HG02885 (cell line): ENCODE results near the gene MGAT1.

Experiments used
- ATAC-seq: cut with Tn5 transposase; IDR thresholded peaks from one replicate; pipeline ENCODE4 v1.9.1; 2021; ENCODE audit warnings: mild to moderate bottlenecking; ENCODE audit not compliant: unreplicated experiment, poor library complexity

MGAT1 gene

DNA sequence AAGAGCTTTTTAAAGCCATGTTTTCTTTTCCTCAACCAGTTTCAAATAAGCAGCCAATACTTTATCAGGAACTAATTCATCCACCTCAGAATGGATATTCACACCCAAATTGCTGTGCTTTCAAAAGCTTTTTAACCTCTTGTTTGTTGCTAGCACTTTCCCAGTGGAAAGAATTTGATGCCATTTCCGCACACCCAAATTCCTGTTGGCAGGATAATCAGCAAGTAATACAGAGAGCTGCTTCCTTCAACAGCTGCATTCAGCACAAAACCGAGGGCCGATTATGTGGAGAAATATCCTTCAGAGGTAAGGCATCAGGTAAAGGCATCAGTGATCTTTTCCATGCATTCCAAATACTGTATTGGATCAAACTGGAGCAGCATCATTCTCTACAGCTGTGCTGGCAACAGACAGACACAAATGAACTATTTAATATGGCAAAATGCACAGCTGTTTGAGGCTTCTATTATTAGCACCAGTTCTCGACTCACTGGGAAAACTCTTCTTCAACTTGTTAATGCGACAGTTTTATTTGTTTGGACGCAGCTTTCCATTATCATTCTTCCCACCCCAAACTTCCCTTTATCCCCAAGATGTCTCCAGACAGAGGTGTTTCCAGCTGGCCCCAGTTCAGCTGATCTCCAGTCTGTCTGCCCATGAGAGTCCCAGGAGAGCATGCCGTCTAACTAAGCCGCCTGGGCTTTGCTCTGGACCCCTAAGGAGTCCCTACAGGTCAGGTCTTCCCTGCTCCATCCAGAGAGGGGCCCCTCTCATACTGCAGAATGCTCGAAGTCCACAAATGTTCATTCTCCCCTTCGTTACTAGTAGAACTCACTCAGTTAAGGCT is 22.2 kb upstream of the MGAT1 start:
- ATAC-seq: no peak

DNA sequence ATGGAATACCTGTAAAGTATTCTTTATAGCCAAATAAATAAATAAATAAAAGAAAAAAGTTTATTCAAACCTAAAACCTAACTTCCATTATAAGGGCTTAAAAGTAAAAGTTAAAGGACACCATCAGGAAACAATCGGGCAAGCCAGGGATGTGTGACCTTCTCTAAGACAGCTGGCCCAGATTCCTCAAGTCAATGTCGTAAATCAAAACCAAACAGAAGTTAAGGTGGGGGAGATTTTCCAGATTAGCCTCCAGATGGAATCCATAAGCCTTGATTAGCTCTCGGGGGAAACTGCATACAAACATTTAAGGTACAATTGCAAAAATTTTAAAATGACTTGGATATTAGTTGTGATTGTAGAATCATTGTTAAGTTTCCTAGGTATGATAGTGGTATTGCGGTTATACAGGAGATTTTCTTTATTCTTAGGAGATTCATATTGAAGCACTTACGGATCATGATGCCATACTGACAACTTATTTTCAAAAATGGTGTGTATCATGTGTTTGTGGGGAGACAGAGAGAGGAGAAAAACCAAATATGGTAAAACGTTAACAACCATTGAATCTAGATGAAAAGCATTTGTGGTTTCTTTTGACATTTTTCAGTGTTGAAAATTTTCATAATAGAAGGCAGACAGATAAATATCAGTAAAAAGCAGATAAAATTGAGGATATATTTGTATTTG is 21.5 kb upstream of the MGAT1 start:
- ATAC-seq: no peak

DNA sequence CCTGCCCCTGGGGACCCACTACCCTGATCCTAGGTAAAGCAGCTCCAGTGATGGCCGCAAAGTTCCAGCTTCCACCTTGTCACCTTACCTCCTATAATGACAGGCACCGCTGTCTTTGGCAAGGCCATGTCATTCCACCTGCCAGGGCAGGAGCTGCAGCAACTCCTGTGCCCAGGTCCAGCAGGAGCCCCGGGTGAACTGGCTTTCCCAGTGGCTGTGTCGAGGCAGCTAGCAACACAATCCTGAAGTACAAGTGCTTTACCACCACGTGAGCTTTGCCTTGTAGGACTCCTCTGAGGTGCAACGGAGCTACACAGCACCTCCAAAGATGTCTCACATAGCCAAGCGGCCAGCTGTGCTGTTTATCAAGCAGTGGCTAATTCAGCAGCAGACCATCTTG is 20.7 kb upstream of the MGAT1 start:
- no peak for ATAC-seq

DNA sequence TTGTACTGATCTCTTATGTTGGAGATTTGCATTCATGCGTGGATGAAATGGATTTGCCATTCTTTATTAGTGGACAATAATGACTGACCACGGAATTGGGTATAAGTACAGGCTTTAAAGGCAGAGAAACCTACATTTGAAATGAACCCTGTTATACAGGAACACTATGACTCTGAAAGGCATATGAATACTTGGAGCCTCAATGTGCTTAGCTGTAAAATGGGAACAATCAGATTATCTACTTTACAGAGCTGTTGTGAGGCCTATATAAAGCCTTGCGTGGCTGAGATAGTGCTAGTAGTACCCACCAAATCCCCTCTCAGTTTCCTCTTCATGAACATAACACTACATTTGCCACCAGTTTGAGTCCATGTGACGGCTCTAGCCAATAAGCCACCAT is 18.9 kb upstream of the MGAT1 start:
- ATAC-seq: no peak

DNA sequence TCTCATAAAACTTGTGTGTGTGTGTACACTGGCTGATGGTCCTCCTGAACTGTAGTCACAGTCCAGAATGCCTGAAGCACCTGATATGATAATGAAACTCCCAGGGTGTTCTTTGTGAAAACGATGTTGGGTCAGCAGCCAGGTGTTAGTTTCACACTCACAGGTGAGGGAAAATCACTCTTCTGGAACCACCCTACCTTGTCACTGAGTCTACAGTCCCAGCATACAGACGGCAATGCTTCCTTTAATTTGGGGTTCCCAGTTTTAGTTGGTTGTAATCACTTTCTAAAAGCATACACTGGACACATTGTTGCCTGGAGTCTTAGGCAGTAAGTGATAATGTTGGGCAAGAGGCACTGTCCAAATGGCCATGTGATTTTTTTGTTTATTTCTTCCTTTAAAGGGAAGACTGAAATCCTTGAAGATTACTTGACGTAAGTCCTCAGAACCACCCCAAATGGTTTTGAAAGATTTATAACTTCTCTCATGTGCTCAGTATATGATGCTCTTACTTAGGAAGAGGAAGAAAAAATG is 18.2 kb upstream of the MGAT1 start:
- peak; percentile 77 for ATAC-seq

DNA sequence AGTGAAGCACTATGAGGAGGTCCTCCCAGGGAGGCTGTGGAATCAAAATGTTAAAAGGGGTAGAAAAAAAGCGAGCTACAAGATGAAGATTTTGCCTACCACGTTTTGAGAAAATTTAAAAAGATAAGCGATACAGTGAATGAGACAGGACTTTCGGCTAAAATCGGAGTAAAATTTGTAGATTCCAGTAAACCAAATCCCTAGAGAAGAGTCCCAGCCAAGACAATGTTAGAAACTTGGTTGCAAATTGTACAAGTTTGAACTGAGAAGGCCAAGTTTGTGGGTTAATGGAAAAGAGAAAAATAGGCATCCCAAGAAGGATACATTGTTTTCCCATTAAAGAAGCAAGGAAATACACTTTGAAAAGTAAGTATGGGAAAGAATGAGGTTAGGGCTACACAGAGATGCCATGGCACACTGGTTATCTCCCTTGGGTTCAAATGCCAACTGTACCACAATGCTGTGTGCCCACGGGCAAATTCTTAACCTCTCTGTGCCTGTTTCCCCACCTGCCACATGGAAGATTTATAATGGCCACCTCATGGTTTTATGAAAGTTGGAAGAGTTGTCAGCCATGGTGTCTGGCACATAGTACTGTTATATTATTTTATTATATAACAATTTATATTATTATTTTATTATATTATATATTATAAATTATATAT is 16.2 kb upstream of the MGAT1 start:
- ATAC-seq: no peak

DNA sequence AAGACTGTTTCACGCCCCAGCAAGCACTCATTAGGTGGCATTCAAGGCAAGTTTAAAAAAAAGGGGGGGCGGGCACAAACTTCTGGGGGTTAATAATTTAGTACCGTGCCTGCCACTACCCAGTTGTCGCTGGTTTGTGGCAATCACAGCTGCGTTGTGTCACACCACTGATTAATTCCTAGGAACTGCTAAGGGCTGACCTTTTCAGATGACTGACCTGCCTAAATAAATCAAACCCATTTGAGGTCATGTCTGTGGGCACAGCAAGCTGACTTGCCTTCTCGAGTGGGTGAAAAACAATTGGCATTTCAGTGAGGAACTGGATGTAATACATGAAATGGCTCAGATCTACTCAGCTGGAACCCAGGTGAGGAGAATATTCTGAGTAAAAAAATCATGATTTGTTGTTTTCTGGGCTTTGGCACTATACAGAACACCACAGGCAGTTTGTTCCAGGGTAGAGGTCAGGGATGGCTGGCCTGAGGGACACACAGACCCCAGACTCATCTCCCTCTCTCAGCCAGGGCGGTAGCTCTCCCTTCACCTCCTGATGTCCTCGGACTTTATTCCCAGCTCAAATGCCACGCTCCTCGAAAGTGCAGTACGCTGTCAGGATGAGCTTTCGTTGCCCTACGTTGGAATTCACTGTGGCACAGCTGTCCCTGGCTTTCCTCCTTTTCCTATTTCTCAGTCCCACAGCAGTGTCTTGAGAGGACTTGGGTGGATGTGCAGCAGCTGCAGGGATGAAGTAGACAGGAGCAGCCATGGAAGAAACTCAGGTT is 15.5 kb upstream of the MGAT1 start:
- ATAC-seq: no peak

DNA sequence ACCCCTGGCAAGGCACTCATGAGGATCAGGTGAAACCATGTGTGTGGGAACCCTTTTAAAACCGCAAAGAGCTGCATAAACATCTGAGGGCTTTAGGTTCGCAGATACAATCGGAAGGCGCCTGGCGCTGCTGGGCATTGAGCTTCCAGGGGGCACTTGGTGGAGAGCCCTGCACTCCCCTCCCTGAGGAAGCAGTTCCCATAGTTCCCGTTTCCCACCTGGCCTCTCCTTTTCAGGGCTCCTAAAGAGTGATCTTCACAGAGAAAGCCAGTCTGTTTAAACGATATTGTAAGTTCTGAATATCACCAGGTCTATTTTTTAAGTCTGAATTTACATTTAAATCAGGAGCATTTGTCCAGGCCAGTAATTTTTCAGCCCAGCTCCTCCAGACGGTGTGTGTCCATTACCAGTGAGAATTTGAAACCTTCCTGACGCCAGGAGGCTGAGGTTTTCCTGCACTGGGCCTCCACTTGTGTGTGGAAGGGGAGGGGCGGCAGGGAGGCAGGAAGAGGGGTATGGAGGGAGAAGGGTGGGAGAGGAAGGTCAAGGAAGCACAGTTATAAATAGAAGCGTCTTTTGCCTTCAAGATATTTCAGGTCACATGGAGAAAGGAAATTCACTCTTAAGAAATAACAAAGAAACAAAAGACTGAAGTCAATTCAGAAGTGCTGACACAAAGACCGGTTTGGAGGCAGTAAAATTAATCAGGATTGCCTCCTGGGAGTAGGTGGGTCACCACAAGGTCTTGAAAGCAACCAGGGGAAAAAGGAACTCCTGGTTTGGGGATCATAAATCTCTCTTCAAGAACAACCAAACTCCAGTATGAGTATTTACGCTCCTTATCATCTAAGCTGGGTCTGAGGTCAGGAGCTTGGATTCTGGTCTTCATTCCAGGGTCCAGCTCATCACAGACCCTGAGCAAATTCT is 14.3 kb upstream of the MGAT1 start:
- no peak for ATAC-seq

DNA sequence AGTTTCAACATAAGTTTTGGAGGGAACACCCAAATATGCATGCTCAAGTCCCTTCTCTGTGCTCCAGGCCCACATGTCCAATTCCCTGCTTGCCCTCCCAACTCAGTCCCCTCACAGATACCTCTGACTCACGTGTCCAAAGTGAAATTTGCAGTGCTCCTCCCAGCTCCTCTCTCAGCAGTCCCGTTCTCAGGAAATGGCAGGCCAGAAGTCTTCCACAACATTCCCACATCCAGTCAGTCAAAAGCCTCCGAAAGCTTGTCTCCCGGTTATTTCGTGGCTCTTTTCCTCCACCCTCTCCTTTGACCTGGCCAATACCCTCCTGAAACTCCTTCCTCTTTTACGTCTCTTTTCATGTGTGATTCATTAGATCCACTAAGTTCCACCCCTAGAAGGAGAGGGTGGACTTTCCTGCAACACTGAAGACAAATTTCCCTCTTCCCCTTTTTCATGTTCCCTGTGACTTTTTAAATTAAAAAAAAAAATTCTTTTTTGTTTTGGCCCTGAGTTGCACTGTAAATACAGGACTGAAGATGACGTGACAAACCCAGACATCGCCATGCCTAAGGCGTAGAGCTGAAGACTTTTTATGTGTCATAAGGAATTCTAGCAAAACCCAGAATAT is 12.8 kb upstream of the MGAT1 start:
- ATAC-seq: no peak

DNA sequence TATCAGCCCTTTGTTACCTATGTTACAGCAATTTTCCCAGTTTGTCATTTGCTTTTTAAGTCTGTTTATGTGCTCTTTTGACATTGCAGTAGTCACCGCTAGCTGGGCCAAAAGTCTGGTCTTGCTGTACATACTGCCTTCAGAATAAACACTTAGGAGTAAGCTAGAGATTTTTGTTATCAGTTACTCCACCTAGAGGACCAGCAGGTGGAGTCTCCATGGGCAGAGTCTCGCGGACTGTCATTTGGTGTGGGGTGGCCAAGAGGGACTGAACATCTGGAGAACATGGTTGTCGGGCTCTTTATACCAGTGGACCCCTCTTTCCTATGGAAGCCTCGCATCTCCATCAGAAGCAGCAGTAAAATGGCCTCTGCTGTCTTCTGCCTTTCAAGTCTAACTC is 10.8 kb upstream of the MGAT1 start:
- no peak for ATAC-seq

DNA sequence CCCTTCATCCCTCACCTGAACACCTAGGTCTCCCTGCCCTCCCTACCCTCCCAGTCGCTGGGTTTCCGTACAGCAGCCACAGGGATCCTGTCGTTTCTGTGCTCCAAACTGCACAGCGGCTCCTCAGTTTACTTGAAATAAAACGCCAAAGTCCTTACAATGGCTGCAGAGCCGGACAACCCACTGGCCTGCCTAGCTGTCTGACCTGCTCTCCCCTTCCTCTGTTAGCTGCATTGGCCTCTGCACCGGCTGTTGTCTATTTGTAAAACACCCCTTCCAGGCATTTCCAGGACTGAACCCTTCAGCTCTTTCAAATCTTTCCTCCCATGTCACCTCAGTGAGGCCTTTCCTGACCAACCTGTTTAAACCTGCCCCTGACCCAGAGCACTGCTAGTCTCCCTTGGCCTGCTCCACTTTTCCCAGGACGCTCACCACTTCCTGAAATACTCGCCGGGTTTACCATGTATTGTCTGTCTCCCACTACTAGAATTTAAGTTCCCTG is 9.1 kb upstream of the MGAT1 start:
- ATAC-seq: no peak

DNA sequence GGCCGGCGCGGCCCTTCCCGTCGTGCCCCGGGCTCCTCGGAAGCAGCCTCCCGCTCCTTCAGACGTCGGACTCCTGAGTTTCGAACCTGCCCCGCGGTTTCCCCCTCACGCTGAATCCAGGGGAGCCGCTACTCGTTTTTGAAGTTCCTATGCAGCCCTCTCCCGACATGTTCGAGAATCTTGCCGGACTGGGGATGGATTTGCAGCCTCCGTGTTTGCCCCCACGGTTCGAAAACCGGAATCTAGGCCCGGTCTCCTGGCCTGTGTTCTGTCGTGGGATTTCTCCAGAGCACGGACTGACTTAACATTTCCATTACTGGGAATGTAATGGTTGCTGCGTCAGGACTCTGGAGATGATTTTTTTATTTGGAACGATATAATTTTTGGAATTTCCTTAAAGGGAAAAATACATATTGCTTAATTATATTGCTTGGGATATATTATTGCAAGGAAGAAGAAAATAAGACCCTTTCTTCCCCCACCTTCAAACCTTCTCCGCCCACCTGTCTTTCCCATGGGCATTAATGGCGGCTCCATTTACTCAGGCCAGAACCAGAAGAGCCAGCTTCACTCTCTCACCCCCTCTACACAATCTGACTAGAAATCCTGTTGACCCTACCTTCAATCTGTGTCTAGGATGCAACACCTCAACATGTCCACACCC is 8.5 kb upstream of the MGAT1 start:
- no peak for ATAC-seq

DNA sequence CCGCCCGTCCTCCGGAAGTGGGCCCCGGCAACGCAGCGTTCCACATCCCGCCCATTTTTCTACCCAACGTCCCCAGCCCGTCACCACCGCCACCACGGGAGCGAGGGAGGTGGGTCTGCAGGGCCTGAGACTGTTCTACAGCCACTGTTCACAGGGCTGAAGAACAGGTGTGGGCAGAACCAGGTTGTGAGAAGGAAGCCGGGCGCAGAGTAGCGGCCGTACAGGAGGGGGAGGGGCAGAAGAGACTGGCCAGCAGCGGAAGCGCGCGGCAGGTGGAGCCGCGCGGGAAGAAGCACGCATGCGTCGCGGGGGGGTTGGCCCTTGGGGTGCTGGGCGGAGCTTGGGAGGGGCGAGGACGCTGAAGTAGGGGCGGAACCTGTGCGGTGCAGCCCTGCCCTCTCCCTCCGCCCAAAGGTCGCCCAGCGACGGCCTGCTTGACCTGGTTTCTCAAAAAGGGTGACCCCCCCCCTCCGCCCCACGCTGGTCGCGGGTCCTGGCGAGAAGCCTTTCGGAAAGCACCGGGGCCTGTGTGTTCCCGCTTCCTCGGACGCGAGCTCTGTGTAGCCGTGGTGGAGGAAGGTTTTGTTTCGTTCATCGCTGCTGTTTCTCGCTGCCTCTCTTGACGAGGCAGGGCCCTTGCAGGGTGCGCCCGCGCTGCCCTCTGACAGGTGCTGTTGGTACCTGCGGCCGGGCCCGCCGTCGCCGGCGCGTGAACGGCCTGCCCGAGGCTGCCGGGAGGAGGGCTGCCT is 7.8 kb upstream of the MGAT1 start:
- ATAC-seq: peak; percentile 78

DNA sequence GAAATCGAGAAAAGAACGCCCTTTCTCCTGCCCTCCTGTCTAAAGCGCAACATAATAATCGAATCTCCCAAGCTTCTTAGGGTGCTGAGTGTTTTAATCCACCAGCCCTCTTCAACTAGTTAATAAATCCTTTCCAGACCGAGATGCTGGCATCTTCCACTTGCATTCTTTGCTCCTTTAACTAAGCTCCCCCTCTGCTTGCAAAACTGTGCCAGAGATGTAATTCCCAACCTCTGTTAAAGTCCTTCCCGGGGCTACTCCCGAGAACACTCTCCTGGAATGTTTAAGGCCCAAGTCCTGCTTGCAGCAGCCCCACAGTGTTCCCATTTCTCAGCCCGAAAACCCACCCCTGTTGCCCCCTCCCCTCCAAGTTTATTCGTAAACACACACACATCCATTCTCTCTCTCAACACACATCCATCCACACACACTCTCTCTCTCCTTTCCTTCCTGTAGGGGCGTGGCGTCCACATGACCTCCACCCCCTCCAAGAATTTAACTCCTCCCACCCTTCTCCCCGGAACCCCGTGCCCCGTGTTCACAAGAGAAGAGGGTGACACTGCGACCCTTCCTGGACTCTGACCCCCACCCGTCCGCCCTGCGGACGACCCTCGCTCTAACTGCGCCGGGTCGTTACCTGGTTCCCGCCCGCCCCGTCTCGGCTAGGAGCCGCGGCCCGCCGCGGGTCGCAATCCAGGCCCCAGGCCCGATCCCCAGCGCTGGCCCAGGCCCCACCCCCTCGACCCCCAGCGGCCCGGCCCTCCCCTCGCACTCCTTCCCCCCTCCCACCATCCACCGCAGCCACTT is 7.0 kb upstream of the MGAT1 start:
- peak; percentile 63 for ATAC-seq

DNA sequence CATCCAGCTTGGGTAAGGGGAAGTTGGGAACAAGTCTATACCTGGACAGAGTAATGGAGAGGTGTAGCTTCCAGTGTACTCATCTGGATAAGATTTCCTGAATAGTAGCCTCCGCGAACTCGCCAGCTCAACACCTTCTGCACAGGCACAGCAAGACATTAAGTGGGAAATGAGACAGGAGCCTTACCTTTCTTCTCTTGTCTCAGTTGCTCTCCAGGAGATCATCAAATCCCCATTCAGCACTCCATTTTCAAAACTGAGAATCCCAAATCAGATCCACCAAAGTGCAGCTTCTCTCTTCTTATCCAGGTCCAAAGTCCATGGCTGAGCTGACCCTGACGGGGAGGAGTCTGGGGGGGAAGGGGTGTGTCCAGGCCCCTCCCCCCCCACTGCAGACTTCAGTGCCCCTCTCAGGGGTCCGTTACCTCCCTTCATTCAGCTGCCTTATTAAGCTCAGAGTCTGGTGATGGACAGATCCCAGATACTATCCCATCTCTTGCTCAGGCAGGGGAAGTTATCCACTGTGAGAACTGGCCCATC is 5.9 kb upstream of the MGAT1 start:
- no peak for ATAC-seq

DNA sequence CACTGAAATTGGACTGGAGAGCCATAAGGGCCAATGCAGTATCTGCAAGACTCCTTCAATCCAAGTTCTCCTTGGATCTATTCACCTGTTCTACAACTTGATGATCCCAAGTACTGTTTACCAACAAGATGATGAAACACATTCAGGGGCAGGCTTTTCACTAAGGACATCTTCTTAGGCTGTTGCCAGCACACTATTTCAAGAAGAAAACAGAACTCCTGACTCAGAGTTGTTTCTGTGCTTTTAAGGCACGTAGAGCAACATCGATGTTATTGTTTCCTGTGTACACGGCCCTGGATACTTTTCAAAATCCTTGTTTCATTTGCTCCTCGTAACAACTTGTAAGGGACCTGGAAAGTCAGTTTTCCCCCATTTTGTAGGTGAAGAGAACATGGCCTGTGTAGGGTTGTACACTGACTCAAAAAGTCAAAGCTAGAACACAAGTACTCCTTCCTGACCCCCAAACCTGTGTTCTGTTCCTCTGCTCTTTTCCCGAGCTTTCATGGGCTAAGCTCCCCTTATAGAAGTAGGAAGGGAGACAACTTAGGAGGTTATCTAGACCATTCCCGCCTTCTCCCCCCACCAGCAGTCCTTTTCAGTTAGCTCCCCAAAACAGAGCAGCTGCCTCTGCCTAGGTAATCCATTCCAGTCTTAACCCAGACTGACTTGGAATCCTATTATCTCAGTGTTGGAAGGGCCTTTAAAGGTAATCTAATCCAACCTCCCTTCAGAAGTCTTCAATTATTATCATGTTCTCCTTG is 5.2 kb upstream of the MGAT1 start:
- no peak for ATAC-seq
